Panc1 (cell line): Measurements from ENCODE around the gene AK8. TPM values are rescaled to one million over a fixed set of nuclear protein-coding genes. Genes with fewer than 3 reads are reported as not detected.

ENCODE experiments used
- ATAC-seq: fragments of 200-7000 bp; cut with Tn5 transposase; 2 replicates; pipeline ENCODE4 v1.9.1; 2020; ENCODE audit warnings: mild to moderate bottlenecking, moderate library complexity
- BruUV-seq: library from RNA; stranded (reverse); fragments of 400-500 nt; replicated peaks from 2 replicates; lab custom pipeline; 2021; lab: Mats Ljungman, UMichigan
- CTCF ChIA-PET: fragments of 300-600 bp; sonication (Branson Sonifier 250); formaldehyde crosslinking; loops from one replicate; lab custom pipeline; 2022; ENCODE audit warnings: antibody characterized with exemption; lab: Charles Lee
- POLR2A ChIA-PET: fragments of 300-600 bp; sonication (Branson Sonifier 250); formaldehyde crosslinking; loops from one replicate; lab custom pipeline; 2022; ENCODE audit warnings: antibody characterized with exemption; lab: Charles Lee
- DNase-seq: peaks from one replicate; pipeline ENCODE4 v3.0.0-alpha.2; 2010; ENCODE audit warnings: low read depth, low spot score
- H3K27ac ChIP-seq: 2 replicates; pipeline ENCODE4 v1.5.1; 2011; ENCODE audit warnings: mild to moderate bottlenecking, low read length, inconsistent platforms
- H3K27me3 ChIP-seq: fragments of 200-500 bp; sonication (Bioruptor generic); 2 replicates; pipeline ENCODE4 v1.6.0; 2014; ENCODE audit warnings: low read length, inconsistent platforms; ENCODE audit not compliant: control insufficient read depth, insufficient read depth
- H3K36me3 ChIP-seq: fragments of 200-500 bp; sonication (Bioruptor generic); 2 replicates; pipeline ENCODE4 v1.5.1; 2014; ENCODE audit warnings: inconsistent platforms, mild to moderate bottlenecking, low read length, moderate library complexity; ENCODE audit not compliant: control insufficient read depth, insufficient read depth
- H3K4me1 ChIP-seq: 2 replicates; pipeline ENCODE4 v1.5.1; 2011; ENCODE audit warnings: inconsistent platforms, mild to moderate bottlenecking, low read length, moderate library complexity; ENCODE audit not compliant: control insufficient read depth, insufficient read depth
- H3K4me3 ChIP-seq, 2 experiments: 2 replicates each; pipeline ENCODE4 v1.5.1; 2011 to 2012; ENCODE audit warnings: low read depth in 2 of 2, low read length in 2 of 2, mild to moderate bottlenecking in 2 of 2, inconsistent platforms in 1 of 2, moderate library complexity in 1 of 2
- H3K9me3 ChIP-seq: fragments of 200-500 bp; sonication (Bioruptor generic); 2 replicates; pipeline ENCODE4 v1.5.1; 2014; ENCODE audit warnings: low read depth, mild to moderate bottlenecking, inconsistent platforms, low read length, moderate library complexity; ENCODE audit not compliant: control insufficient read depth, insufficient read depth
- POLR2AphosphoS5 ChIP-seq: IDR thresholded peaks from 2 replicates; pipeline ENCODE4 v1.6.1; 2012; ENCODE audit warnings: mild to moderate bottlenecking, low read depth, low read length, moderate library complexity
- SIN3A ChIP-seq: IDR thresholded peaks from 2 replicates; pipeline ENCODE4 v1.6.1; 2012; ENCODE audit warnings: low read depth, mild to moderate bottlenecking, low read length, moderate library complexity, borderline replicate concordance; ENCODE audit not compliant: insufficient read depth
- TCF7L2 ChIP-seq: IDR thresholded peaks from 2 replicates; pipeline ENCODE4 v1.6.1; 2011; ENCODE audit warnings: mild to moderate bottlenecking, low read depth, low read length, inconsistent platforms
- in situ Hi-C: cut with HindIII; loops from 2 replicates; pipeline ENCODE4 v1.10.0; 2016; ENCODE audit warnings: low sequenced_read_pairs, low pct_unique_long_range_greater_than_20kb
- intact Hi-C: fragments of 100-400 bp; cut with micrococcal nuclease; formaldehyde crosslinking; loops from one replicate; pipeline ENCODE4 v1.10.0; 2022; ENCODE audit not compliant: unreplicated experiment
- total RNA-seq: library from RNA; stranded (reverse); gene quantifications from one replicate; pipeline ENCODE4 v1.2.1, GENCODE V29; 2021; ENCODE audit not compliant: unreplicated experiment
- TF ChIP-seq, protein P1 (sequence below): fragments of 450-650 bp; IDR thresholded peaks from 2 replicates; pipeline ENCODE4 v1.5.1; 2017; ENCODE audit warnings: mild to moderate bottlenecking
- TF ChIP-seq, protein P2 (sequence below), 2 experiments: IDR thresholded peaks; 2 replicates each; pipeline ENCODE4 v1.6.1; 2011 to 2012; ENCODE audit warnings: low read depth in 2 of 2, control low read depth in 1 of 2, low read length in 1 of 2, mild to moderate bottlenecking in 1 of 2, moderate library complexity in 1 of 2; ENCODE audit not compliant: insufficient read depth in 1 of 2

Gene AK8
- total RNA-seq, 1 experiment from 2014 or later = 0.39 TPM

DNA sequence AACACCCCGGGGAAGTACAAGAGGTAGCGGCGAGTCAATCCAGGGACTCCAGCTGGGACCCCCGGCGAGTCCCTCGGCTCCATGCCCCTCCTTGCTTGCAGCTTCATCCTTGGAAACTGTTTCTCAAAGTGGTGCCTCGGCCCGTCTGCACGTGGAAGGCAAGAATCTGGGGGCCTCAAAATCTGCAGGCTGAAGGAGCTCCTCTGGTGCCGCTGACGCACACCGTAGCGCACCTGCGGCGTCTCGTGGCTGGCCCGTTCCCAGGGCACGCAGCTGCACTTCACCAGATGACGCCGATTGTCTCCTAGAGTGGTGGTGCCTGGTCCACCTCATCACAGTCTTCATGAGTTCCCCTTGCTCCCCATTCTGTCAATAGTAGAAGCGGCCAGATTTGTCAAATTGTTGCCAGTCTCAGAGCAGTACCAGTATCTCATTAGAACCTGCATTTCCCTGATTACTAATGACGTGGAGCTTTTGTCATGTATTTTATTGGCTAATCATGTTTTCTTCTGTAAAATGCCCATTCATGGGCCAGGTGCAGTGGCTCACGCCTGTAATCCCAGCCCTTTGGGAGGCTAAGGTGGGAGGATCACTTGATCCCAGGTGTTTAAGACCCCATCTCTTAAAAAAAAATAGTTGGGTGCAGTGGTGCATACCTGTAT is 169.2 kb downstream of the AK8 start:
- TF ChIP-seq, protein P1, sequence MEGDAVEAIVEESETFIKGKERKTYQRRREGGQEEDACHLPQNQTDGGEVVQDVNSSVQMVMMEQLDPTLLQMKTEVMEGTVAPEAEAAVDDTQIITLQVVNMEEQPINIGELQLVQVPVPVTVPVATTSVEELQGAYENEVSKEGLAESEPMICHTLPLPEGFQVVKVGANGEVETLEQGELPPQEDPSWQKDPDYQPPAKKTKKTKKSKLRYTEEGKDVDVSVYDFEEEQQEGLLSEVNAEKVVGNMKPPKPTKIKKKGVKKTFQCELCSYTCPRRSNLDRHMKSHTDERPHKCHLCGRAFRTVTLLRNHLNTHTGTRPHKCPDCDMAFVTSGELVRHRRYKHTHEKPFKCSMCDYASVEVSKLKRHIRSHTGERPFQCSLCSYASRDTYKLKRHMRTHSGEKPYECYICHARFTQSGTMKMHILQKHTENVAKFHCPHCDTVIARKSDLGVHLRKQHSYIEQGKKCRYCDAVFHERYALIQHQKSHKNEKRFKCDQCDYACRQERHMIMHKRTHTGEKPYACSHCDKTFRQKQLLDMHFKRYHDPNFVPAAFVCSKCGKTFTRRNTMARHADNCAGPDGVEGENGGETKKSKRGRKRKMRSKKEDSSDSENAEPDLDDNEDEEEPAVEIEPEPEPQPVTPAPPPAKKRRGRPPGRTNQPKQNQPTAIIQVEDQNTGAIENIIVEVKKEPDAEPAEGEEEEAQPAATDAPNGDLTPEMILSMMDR = no peak
- TF ChIP-seq TCF7L2 (no peak), POLR2AphosphoS5 (no peak), SIN3A (no peak)
- TF ChIP-seq, protein P2, sequence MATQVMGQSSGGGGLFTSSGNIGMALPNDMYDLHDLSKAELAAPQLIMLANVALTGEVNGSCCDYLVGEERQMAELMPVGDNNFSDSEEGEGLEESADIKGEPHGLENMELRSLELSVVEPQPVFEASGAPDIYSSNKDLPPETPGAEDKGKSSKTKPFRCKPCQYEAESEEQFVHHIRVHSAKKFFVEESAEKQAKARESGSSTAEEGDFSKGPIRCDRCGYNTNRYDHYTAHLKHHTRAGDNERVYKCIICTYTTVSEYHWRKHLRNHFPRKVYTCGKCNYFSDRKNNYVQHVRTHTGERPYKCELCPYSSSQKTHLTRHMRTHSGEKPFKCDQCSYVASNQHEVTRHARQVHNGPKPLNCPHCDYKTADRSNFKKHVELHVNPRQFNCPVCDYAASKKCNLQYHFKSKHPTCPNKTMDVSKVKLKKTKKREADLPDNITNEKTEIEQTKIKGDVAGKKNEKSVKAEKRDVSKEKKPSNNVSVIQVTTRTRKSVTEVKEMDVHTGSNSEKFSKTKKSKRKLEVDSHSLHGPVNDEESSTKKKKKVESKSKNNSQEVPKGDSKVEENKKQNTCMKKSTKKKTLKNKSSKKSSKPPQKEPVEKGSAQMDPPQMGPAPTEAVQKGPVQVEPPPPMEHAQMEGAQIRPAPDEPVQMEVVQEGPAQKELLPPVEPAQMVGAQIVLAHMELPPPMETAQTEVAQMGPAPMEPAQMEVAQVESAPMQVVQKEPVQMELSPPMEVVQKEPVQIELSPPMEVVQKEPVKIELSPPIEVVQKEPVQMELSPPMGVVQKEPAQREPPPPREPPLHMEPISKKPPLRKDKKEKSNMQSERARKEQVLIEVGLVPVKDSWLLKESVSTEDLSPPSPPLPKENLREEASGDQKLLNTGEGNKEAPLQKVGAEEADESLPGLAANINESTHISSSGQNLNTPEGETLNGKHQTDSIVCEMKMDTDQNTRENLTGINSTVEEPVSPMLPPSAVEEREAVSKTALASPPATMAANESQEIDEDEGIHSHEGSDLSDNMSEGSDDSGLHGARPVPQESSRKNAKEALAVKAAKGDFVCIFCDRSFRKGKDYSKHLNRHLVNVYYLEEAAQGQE (IDR thresholded peaks at IDR 0.05; ENCODE audit: insufficient read depth in 1 of 2, low read depth in 2 of 2, low read length in 1 of 2) = no peak

DNA sequence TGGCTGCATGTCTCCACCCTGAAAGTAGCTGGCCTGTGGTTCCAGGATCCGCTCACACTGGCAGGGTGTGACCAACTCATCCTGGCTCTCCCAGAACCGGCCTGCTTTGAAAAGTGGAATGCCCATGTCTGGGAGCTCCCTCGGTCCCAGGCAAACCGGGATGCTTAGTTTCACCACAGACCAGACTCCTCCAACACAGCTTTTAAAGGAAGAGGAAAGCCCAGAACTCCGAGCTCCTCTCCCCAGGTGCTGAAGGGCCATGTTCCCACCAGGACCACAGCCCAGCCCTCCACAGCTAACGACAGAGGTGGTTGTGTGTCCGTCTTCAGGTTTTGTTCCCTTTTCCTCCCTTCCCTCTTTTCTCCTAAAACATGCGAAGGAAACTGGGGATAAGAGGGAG is 169.8 kb downstream of the AK8 start:
- Histone ChIP-seq H3K9me3 (no peaks in the 10 kb centered on the region), H3K4me1 (no peaks in the 10 kb centered on the region), H3K27ac (no peak overlapping the region), H3K27me3 (no peaks in the 10 kb centered on the region), H3K4me3 (no peak overlapping the region), H3K36me3 (no peaks in the 10 kb centered on the region)
- intact Hi-C loops = no loop called here
- no TSS peak for BruUV-seq
- ATAC-seq = no peak
- ChIA-PET POLR2A (no interaction called here), CTCF (no interaction called here)
- DNase-seq = no peak
- TF ChIP-seq POLR2AphosphoS5 = no peak
- TF ChIP-seq, protein P1 = no peak
- no peak for TF ChIP-seq TCF7L2
- TF ChIP-seq SIN3A = no peak
- TF ChIP-seq, protein P2 (IDR thresholded peaks at IDR 0.05; ENCODE audit: insufficient read depth in 1 of 2, low read depth in 2 of 2, low read length in 1 of 2) = no peak
- in situ Hi-C loops = no loop called here

More for the DNA sequence above, 169.2 kb downstream of the AK8 start:
- ChIA-PET POLR2A (no interaction called here), CTCF (interaction anchor here (0.5 kb wide), 1 partner anchor 188 kb away, joined by 3 read pairs; no protein-coding TSS in a partner anchor)
- H3K27me3 ChIP-seq = no peaks in the 10 kb centered on the region
- ATAC-seq (no peak), DNase-seq (no peak)
- intact Hi-C loops = no loop called here
- in situ Hi-C loops = no loop called here
- no peaks in the 10 kb centered on the region for H3K9me3 ChIP-seq
- no peak overlapping the region for H3K4me3 ChIP-seq
- no peaks in the 10 kb centered on the region for H3K4me1 ChIP-seq
- no peak overlapping the region for H3K27ac ChIP-seq
- BruUV-seq = no TSS peak
- no peaks in the 10 kb centered on the region for H3K36me3 ChIP-seq
